GM21447 (cell line): ENCODE measurements around the gene TBC1D5.
A peak's percentile ranks its signal among the peaks of the same experiment; 100 is the strongest.
"Not testable (repeated sequence)": the region's sequence is repeated elsewhere in the genome, so short reads cannot be mapped to it uniquely, and the experiment has no call there.

ENCODE experiments used
- ATAC-seq: cut with Tn5 transposase; IDR thresholded peaks from one replicate; pipeline ENCODE4 v1.9.1; 2021; ENCODE audit not compliant: unreplicated experiment

Gene TBC1D5

GRCh38 chr3:17724122-17724521 is 18.3 kb downstream of the TBC1D5 start:
- no peak for ATAC-seq

GRCh38 chr3:17717411-17717810 is 25.0 kb downstream of the TBC1D5 start:
- no peak for ATAC-seq

DNA sequence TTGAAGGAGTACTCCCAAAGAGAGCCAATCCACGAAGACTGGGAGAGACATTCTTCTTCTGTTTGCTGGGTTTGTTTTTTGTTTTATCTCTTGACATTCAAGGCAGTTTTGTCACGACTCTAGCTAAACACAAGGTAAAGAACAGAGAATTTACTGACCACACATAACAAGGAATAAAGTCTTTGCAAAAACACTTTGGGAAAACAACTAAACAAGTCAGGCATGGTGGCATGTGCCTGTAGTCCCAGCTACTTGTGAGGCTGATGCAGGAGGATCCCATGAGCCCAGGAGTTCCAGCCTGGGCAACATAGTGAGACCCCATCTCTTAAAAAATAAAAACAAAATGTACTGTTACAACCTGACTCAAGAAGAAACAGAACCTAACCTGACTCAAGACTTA is 28.0 kb downstream of the TBC1D5 start:
- no peak for ATAC-seq

- ATAC-seq = no peak
Measured at GRCh38 chr3:17709236-17709810, 33.1 kb downstream of the TBC1D5 start.

DNA sequence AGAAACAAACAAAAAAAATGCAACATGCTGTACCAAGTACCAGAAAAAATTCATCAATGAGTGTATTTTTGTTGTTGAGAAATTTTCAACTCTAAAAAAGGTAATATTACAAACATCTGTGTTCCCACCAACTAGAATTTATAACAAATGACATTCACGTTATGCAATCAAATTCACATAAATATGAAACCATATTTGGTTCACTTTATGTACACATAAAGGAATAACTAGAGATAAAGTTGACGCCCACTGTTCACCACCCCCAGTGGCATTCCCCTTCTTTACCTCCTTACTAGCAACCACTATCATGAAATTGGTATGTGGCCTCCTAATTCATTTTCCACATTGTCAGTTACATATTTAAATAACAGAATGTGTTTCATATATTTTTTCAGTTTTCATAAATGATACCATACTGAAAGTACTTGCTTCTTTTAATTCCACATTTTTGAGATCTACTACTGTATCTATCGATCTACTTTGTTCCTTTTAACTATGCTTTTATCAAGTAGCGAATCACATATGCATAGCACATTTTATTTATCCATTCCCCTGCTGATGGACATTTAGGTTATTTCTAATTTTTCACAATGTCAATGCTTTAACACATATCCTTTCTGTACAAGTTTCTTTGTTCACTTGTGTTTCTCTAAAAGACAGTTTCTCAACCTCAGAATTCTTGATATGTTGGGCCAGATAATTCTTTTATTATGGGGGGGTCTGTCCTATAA is 34.5 kb downstream of the TBC1D5 start:
- ATAC-seq = no peak

DNA sequence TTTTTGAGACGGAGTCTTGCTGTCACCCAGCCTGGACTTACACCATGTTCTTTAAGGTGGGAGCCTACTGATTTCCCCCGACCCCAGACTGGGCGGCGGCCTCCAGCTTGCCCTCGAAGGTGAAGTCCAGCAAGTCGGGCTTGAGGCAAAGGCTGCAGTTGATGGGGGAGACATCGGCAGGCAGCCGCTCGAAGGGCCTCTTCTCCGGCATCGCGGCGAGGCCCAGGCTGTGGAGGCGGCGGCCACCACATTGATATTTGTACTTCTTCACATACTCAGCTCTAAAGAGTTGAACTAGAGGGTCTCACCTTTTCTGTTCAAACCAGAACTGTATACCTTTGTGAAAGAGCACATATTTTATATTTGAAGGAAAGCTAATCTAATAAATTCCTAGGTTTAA is 36.4 kb downstream of the TBC1D5 start:
- ATAC-seq = not testable (repeated sequence)

DNA sequence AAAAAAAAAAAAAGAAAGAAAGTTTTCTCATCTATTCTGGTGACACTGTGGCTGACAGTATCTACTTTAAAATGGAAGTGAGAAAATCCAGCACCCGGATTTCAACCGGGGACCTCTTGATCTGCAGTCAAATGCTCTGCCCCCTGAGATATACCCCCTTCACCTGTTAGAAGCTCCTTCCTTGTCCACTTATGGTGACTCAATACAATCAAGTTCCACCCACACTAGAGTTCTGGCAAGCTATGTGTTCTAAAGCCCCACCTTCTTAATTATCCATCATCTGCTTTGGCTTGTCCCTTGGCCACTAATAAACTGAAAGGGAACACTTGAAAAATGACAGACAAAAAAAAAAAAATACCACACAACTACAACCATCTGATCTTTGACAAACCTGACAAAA is 42.6 kb downstream of the TBC1D5 start:
- not testable (repeated sequence) for ATAC-seq

- ATAC-seq = not testable (repeated sequence)
Measured at GRCh38 chr3:17695665-17696064, 46.8 kb downstream of the TBC1D5 start.

GRCh38 chr3:17693670-17693999 is 48.8 kb downstream of the TBC1D5 start:
- not testable (repeated sequence) for ATAC-seq

DNA sequence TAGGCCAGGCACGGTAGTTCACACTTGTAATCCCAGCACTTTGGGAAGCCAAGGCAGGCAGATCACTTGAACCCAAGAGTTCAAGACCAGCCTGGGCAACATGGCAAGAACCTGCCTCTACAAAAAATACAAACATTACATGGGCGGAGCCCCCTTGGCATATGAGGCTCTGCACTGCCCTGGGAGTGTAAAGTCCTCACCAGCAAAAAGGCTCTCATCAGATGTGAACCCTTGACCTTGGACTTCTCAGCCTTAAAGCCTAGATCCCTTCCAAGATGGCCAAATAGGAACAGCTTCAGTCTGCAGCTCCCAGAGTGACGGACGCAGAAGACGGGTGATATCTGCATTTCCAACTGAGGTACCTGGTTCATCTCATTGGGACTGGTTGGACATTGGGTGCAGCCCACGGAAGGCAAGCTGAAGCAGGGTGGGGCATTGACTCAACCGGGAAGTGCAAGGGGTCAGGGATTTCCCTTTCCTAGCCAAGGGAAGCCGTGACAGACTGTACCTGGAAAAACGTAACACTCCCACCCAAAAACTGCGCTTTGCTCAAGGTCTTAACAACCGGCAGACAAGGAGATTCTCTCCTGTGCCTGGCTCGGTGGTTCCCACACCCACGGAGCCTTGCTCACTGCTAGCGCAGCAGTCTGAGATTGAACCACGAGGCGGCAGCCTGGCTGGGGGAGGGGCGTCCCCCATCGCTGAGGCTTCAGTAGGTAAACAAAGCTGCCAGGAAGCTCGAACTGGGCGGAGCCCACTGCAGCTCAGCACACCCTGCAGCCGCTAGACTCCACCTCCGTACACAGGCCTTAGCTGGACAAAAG is 49.4 kb downstream of the TBC1D5 start:
- not testable (repeated sequence) for ATAC-seq

- no peak for ATAC-seq
Measured at GRCh38 chr3:17687566-17687965, 54.9 kb downstream of the TBC1D5 start.

GRCh38 chr3:17686613-17687012 is 55.8 kb downstream of the TBC1D5 start:
- ATAC-seq = no peak

DNA sequence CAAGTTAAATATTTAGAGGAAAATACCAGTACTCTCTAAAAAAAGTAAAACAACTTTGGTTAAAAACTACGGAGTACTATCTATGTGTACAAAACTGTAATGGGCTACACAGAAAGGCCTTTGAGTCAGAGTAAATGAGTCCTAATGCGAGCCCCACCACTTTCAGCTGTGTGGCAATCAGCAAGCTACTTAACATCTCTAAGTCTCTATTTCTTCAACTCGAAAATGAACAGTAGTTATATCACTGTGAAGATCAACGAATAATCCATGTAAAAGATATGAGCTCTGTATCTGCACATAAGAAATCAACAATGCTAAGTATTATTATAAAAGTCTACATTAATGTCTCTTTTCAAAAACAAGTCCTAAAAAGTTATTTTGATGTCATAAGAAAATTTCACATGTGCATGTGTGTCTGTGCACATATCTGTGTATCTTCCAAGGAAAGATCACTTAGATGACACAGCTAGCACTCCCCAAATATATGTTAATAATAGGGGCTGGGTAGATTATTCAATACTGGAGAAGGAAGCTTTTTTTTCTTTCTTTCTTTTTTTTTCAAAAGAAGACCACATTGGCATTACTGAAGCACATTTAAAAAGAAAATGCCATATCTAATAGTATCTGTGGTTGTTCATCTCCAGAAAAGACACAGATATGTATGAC is 58.8 kb downstream of the TBC1D5 start:
- ATAC-seq = no peak

DNA sequence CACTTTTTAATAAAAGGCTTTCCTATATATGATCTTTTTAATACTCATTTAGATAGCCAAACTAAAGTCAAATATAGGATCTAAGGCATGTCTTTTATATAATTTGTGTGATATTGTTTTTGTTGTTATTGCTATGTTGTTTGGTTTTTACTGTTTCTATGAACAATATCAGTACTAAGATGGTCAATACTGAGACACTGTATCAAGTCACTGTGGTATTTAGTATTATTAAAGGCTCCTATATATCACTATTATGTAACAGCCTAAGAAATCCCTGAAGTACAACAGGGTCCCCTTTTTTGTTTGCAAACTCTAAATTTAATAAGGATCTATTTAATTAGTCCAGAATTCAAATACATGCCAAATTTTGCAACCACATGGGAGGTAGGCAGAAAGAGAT is 61.9 kb downstream of the TBC1D5 start:
- ATAC-seq = no peak

- ATAC-seq = peak; percentile 89
Measured at GRCh38 chr3:17678116-17678741, 64.2 kb downstream of the TBC1D5 start.

GRCh38 chr3:17674082-17674686 is 68.2 kb downstream of the TBC1D5 start:
- no peak for ATAC-seq

- ATAC-seq = no peak
Measured at GRCh38 chr3:17672506-17672905, 69.9 kb downstream of the TBC1D5 start.

GRCh38 chr3:17670749-17671148 is 71.7 kb downstream of the TBC1D5 start:
- ATAC-seq = no peak

GRCh38 chr3:17664923-17665322 is 77.5 kb downstream of the TBC1D5 start:
- ATAC-seq = no peak

DNA sequence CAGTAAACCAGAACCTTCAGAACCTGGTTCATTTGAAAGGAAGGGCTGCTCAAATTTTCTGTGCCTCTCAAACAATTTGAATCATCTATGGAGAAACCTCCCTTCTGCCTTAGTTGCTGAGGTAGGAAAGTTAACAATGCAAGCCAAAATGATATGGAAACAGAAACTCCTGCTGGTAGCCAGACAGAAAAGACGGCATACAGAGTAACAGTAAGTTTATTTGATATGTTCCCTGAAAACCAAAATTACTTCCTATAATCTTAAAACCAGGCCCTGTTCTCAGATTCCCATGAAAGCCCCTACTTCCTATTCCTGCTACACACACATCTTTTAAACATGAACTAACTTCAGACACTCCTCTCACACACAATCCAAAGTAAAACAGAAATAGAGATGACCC is 86.2 kb downstream of the TBC1D5 start:
- no peak for ATAC-seq

DNA sequence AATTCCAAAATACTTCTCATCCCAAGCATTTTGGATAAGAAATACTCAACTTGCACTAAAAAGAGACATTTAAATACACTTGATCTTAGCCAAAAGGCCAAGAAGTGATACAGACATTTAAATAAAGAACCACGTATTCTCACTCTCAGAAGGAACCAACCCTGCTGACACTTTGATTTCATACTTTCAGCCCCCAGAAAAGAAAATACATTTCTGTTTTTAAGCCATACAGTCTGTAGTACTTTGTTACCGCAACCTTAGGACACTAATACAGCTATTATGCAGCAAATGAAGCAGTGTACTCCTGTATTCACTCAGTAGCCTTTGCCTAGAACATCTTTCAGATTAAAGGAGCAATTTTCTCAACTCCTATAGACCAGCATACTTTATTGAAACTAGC is 86.7 kb downstream of the TBC1D5 start:
- ATAC-seq = no peak
